PC-9 (cell line): ENCODE data around the gene INTS1. TPM values are rescaled to one million over a fixed set of nuclear protein-coding genes. Genes with fewer than 3 reads are reported as not detected.

Experiments used
- BruUV-seq: library from RNA; stranded (reverse); fragments of 400-500 nt; replicated peaks from 2 replicates; lab custom pipeline; 2021; lab: Mats Ljungman, UMichigan
- CTCF ChIA-PET: fragments of 300-600 bp; sonication (Branson Sonifier 250); formaldehyde crosslinking; loops from one replicate; lab custom pipeline; 2022; ENCODE audit warnings: antibody characterized with exemption; lab: Charles Lee
- POLR2A ChIA-PET: fragments of 300-600 bp; sonication (Branson Sonifier 250); formaldehyde crosslinking; loops from one replicate; lab custom pipeline; 2022; ENCODE audit warnings: antibody characterized with exemption; ENCODE audit not compliant: unreplicated experiment; lab: Charles Lee
- DNase-seq, 2 experiments: peaks; one replicate each; pipeline versions ENCODE4 v3.0.0 to v3.0.0-alpha.2; 2015 to 2022; ENCODE audit warnings: mixed read lengths in 1 of 2
- H2AFZ ChIP-seq: fragments of 200-600 bp; sonication (generic); 2 replicates; pipeline ENCODE4 v1.8.1; 2017; ENCODE audit warnings: antibody characterized with exemption
- H3F3A ChIP-seq: fragments of 200-600 bp; sonication (generic); 2 replicates; pipeline ENCODE4 v1.8.1; 2017; ENCODE audit warnings: antibody characterized with exemption, mild to moderate bottlenecking, low read depth; ENCODE audit not compliant: insufficient read depth
- H3K27ac ChIP-seq: fragments of 200-600 bp; sonication (generic); 2 replicates; pipeline ENCODE4 v1.6.1; 2016; ENCODE audit warnings: mixed run types
- H3K27me3 ChIP-seq: fragments of 200-600 bp; sonication (generic); 2 replicates; pipeline ENCODE4 v1.6.1; 2016; ENCODE audit warnings: low read depth, mixed run types; ENCODE audit not compliant: insufficient read depth
- H3K36me3 ChIP-seq: fragments of 200-600 bp; sonication (generic); 2 replicates; pipeline ENCODE4 v1.6.1; 2016; ENCODE audit warnings: low read depth, mixed run types
- H3K4me1 ChIP-seq: fragments of 200-600 bp; sonication (generic); replicated peaks from 2 replicates; pipeline ENCODE4 v1.6.1; 2016; ENCODE audit warnings: mixed run types; ENCODE audit not compliant: insufficient read depth
- H3K4me2 ChIP-seq: fragments of 200-600 bp; sonication (generic); 2 replicates; pipeline ENCODE4 v1.6.1; 2017; ENCODE audit warnings: mixed run types
- H3K4me3 ChIP-seq: fragments of 200-600 bp; sonication (generic); 2 replicates; pipeline ENCODE4 v1.6.1; 2016; ENCODE audit warnings: mixed run types
- H3K79me2 ChIP-seq: fragments of 200-600 bp; sonication (generic); 2 replicates; pipeline ENCODE4 v1.6.1; 2017; ENCODE audit warnings: low read depth, mixed run types
- H3K9me2 ChIP-seq: fragments of 200-600 bp; sonication (generic); 2 replicates; pipeline ENCODE4 v1.8.1; 2017; ENCODE audit warnings: mild to moderate bottlenecking; ENCODE audit not compliant: insufficient read depth
- H3K9me3 ChIP-seq: fragments of 200-600 bp; sonication (generic); 2 replicates; pipeline ENCODE4 v1.8.1; 2016; ENCODE audit warnings: low read depth; ENCODE audit not compliant: insufficient read depth
- H4K20me1 ChIP-seq: fragments of 200-600 bp; sonication (generic); 2 replicates; pipeline ENCODE4 v1.8.1; 2017; ENCODE audit not compliant: insufficient read depth
- EZH2 ChIP-seq: fragments of 200-600 bp; sonication (generic); IDR thresholded peaks from 2 replicates; pipeline ENCODE4 v1.8.0; 2017; ENCODE audit warnings: antibody characterized with exemption, low read depth
- intact Hi-C: fragments of 100-400 bp; cut with micrococcal nuclease; formaldehyde crosslinking; loops from one replicate; pipeline ENCODE4 v1.10.0; 2022; ENCODE audit not compliant: unreplicated experiment
- total RNA-seq: library from RNA; stranded (reverse); gene quantifications from 2 replicates; pipeline ENCODE4 v1.2.3, GENCODE V29; 2021
- TF ChIP-seq, protein P1 (sequence below): fragments of 200-600 bp; sonication (generic); conservative IDR thresholded peaks from 2 replicates; pipeline ENCODE4 v1.6.1; 2017; ENCODE audit warnings: mixed run types, antibody characterized with exemption, mild to moderate bottlenecking, moderate library complexity

The INTS1 gene
- total RNA-seq, 1 experiment from 2014 or later, result 124 TPM

DNA sequence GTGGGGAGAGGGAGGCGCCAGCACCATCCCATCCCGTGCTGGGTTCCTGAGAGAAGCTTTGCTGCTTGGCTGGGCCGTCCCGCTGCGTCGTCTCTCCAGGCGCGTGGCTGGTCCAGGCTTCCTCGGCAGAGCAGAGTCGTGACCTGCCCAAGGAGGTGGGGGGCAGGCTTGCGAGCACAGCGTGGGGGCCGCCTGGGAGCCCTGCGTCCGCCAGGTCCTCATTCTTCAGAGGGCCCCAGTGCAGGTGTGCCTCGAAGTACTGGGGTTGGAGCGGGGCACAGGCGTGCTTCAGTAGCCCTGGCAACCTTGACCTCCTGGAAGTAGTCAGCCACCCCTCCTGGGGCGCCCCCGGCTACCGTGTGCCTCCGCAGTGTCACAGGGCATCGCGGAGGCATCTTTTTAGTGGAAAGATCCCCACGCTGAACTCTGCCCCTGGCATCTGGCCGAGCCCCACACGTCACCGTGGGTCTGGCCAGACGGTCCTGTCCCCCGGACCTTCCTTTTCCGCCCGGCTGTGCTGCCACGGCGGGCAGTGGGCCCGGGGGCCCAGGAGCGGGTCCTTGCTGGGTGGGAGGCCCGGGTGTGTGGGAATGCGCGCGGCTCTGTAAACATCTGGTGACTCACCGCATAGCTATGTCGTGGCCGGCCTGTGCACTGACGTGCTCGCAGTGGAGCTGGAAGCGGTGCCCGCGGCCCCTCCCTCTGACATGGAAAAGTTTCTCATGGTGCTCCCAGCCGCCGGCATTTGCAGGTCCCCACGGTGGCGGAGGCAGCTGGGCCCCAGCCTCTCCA, 32.8 kb upstream of the INTS1 start:
- peak overlapping the region; percentile 85 for H3K4me2 ChIP-seq
- H2AFZ ChIP-seq, result no peak overlapping the region
- no peaks in the 10 kb centered on the region for H3K9me2 ChIP-seq
- peak overlapping the region; percentile 53 for H3K4me3 ChIP-seq
- CTCF ChIA-PET, result interaction anchor here (0.6 to 1.2 kb wide), 3 partner anchors 19 to 28 kb away, joined by 6 to 12 read pairs (median 7); partner anchors contain the start of gene TMEM184A
- peaks cover 43% of the 10 kb centered on the region for H3F3A ChIP-seq
- TF ChIP-seq, protein P1, sequence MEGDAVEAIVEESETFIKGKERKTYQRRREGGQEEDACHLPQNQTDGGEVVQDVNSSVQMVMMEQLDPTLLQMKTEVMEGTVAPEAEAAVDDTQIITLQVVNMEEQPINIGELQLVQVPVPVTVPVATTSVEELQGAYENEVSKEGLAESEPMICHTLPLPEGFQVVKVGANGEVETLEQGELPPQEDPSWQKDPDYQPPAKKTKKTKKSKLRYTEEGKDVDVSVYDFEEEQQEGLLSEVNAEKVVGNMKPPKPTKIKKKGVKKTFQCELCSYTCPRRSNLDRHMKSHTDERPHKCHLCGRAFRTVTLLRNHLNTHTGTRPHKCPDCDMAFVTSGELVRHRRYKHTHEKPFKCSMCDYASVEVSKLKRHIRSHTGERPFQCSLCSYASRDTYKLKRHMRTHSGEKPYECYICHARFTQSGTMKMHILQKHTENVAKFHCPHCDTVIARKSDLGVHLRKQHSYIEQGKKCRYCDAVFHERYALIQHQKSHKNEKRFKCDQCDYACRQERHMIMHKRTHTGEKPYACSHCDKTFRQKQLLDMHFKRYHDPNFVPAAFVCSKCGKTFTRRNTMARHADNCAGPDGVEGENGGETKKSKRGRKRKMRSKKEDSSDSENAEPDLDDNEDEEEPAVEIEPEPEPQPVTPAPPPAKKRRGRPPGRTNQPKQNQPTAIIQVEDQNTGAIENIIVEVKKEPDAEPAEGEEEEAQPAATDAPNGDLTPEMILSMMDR, result no peak
- no peak for TF ChIP-seq EZH2
- DNase-seq, result peak; percentile 95 to 99
- peaks cover 52% of the 10 kb centered on the region for H3K4me1 ChIP-seq
- H3K79me2 ChIP-seq, result peaks cover 77% of the 10 kb centered on the region
- H3K27me3 ChIP-seq, result no peaks in the 10 kb centered on the region
- H3K27ac ChIP-seq, result peak overlapping the region; percentile 69
- no TSS peak for BruUV-seq
- H4K20me1 ChIP-seq, result peaks cover 81% of the 10 kb centered on the region
- intact Hi-C loops, result loop anchor here (1.0 to 10.0 kb wide), 5 partner anchors 17 to 988 kb away; partner anchors contain the start of genes INTS1 and TMEM184A
- peaks cover 10% of the 10 kb centered on the region for H3K36me3 ChIP-seq
- POLR2A ChIA-PET, result interaction anchor here (0.6 to 1.6 kb wide), 4 partner anchors 19 to 91 kb away, joined by 3 to 13 read pairs (median 4); partner anchors contain the start of gene TMEM184A
- no peaks in the 10 kb centered on the region for H3K9me3 ChIP-seq

DNA sequence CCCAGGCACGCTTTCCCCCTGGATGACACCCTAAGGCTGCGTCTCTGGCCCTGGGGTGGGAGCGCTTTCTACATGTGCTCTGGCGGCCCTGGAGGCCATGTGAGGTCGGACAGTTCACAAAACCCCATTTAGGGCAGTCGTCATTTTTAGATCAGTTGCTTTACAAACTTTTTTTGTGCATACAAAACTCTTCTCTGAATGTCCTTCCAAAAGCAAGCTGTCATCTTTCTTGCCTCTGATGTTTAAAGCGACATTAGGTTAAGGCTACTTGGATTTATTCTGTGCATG, 32.2 kb upstream of the INTS1 start:
- no peaks in the 10 kb centered on the region for H3K9me2 ChIP-seq
- H3K4me2 ChIP-seq, result peak overlapping the region; percentile 85
- H3K9me3 ChIP-seq, result no peaks in the 10 kb centered on the region
- peaks cover 10% of the 10 kb centered on the region for H3K36me3 ChIP-seq
- DNase-seq, result no peak
- BruUV-seq, result no TSS peak
- peaks cover 56% of the 10 kb centered on the region for H3K4me1 ChIP-seq
- peak overlapping the region; percentile 69 for H3K27ac ChIP-seq
- POLR2A ChIA-PET, result interaction anchor here (0.7 to 1.6 kb wide), 2 partner anchors 19 to 91 kb away, joined by 3 to 13 read pairs; partner anchors contain the start of gene TMEM184A
- intact Hi-C loops, result loop anchor here (10.0 kb wide), 1 partner anchor 988 kb away; no protein-coding TSS in a partner anchor
- TF ChIP-seq, protein P1, result no peak
- TF ChIP-seq EZH2, result no peak
- H3K4me3 ChIP-seq, result no peak overlapping the region
- H4K20me1 ChIP-seq, result peaks cover 81% of the 10 kb centered on the region
- CTCF ChIA-PET, result interaction anchor here (0.6 to 0.7 kb wide), 2 partner anchors 25 to 28 kb away, joined by 6 to 12 read pairs; no protein-coding TSS in a partner anchor
- peaks cover 83% of the 10 kb centered on the region for H3K79me2 ChIP-seq
- peaks cover 43% of the 10 kb centered on the region for H3F3A ChIP-seq
- no peak overlapping the region for H2AFZ ChIP-seq
- H3K27me3 ChIP-seq, result no peaks in the 10 kb centered on the region

GRCh38 chr7:1535701-1536454, 31.7 kb upstream of the INTS1 start:
- peak overlapping the region; percentile 69; the same call in 1 of the 2 replicates for H3K27ac ChIP-seq
- CTCF ChIA-PET, result interaction anchor here (0.6 to 0.9 kb wide), 4 partner anchors 19 to 822 kb away, joined by 3 to 12 read pairs (median 4); no protein-coding TSS in a partner anchor
- peaks cover 10% of the 10 kb centered on the region for H3K36me3 ChIP-seq
- H3K79me2 ChIP-seq, result peaks cover 85% of the 10 kb centered on the region
- peaks cover 40% of the 10 kb centered on the region for H3F3A ChIP-seq
- H3K9me3 ChIP-seq, result no peaks in the 10 kb centered on the region
- no peaks in the 10 kb centered on the region for H3K27me3 ChIP-seq
- H3K4me2 ChIP-seq, result peak overlapping the region; percentile 85
- POLR2A ChIA-PET, result interaction anchor here (1.6 kb wide), 1 partner anchor 20 kb away, joined by 13 read pairs; the partner anchor contains the start of gene TMEM184A
- no peak for DNase-seq
- no peak overlapping the region for H2AFZ ChIP-seq
- peaks cover 77% of the 10 kb centered on the region for H4K20me1 ChIP-seq
- BruUV-seq, result no TSS peak
- H3K9me2 ChIP-seq, result no peaks in the 10 kb centered on the region
- H3K4me1 ChIP-seq, result peaks cover 56% of the 10 kb centered on the region
- TF ChIP-seq EZH2, result no peak
- TF ChIP-seq, protein P1, result no peak
- no peak overlapping the region for H3K4me3 ChIP-seq
- intact Hi-C loops, result loop anchor here (10.0 kb wide), 1 partner anchor 989 kb away; no protein-coding TSS in a partner anchor
